ENCODE results near the gene EBLN2.
A peak's percentile ranks its signal among the peaks of the same experiment; 100 is the strongest.
"Not testable (repeated sequence)": the region's sequence is repeated elsewhere in the genome, so short reads cannot be mapped to it uniquely, and the experiment has no call there.

The EBLN2 gene

DNA sequence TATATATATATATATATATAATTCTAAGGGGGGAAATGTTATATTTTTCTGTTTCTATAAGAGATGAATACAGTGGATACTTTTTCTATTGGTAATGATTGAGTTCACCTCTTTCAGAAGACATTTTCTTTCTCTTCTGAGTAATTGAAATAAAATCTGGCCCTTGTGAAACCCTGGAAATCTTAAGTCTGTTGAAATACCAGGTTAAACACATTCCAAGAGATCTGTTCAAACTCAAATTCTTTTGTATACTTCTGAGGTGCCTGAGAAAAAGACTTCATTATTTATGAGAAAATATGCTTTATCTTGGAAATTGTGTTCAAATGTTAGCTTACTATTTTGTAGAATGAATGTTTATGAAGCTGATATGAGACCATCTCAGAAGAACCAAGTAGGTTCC, 4.8 kb downstream of the EBLN2 start:
- FAIRE-seq, result not testable (repeated sequence)

DNA sequence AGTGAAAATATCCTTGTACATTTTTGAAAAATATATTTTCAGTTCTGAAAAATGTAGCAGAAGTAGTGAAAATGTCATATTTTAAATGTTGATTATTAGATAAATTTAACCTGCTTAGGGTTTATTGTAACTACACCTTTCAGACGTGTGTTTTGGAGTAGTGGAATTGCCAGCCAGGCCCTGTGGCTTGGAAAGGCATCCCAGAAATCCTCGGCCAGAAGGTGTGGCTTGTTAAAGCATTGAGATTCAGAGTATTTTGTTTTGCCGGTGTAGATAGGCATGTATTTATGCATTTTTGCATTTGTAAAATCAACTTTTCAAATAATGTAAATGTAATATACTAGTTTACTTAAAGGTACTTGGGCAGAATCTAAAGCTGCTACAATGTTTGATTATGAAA, 7.0 kb downstream of the EBLN2 start:
- no peak for FAIRE-seq

DNA sequence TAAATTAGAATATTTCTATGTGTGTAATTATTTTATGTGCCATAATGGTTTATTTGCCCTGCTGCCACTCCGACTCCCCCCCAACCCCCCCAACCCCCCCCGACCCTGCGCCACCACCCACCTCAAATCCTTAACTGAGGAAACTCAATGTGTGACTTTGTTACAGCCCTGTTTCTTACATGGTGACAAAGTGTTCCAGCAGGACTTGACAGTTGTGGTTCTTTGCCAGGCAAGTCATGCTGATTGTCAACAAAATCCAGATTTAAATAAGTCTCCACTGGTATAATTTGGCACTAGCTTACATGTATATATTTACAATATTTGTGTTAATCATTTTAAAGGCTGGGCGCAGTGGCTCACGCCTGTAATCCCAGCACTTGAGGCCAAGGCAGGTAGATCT, 7.7 kb downstream of the EBLN2 start:
- FAIRE-seq, result no peak

DNA sequence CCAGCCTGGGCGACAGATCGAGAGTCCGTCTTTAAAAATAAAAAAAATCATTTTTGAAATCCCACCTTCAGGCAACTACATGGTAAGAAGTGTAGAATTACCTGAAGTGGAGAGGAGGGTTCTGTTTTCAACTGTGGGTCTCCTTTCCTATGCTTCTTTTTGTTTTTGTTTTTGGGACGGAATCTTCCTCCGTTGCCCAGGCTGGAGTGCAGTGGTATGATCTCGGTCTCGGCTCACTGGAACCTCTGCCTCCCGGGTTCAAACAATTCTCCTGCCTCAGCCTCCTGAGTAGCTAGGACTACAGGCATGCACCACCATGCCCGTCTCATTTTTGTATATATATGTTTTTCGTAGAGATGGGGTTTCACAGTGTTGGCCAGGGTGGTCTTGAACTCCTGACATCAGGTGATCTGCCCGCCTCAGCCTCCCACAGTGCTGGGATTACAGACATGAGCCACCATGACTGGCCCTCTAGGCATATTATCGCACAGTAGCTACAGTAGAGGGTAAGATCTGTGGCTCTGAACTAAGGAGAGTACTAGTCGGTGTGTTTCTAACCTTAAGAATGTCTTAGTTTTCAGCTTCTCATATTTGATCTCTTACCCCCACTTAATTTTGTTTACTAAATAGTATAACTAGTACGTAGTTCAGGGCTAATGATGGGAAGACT, 8.5 kb downstream of the EBLN2 start:
- no peak for FAIRE-seq

DNA sequence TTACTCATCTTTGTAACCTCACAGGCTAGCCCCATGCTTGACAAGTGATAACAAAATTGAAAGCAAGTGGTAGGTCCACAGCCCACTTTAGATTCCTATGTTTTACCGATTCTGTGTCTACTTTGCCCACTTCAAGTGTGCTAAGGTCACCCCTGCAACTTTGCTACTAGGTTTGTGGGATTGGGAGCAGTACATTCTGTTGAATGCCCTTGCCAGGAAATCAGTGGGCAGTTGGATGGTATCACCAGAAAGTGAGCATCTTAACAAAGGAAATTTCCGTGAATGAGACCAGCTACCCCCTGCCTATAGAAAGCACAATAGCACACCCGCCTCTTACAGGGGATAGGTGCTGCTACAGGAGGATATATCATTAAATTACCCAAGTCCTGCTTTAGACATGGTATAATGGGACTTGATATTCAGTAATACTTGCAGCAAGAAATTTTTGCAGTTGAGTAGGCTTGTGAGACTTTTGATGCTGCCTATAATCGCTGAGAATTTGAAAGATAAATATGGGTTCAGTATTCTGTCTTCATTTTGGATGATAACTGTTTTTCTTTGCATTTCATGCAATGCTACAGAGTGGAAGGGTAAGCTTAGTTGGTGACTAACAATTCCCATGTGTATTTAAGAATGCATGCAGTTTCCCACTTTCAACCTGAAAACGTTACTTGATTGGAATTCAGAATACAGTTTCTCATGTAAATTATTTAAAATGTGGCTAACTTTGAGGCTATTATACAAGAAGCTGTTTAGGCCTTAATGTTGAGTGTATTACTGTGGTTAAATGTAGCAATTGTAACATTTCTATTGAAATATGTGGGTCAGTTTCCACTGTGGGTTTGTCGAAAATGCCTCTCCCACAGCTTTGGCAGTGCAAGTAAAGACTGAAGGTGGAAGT, 9.5 kb downstream of the EBLN2 start:
- FAIRE-seq, result no peak

DNA sequence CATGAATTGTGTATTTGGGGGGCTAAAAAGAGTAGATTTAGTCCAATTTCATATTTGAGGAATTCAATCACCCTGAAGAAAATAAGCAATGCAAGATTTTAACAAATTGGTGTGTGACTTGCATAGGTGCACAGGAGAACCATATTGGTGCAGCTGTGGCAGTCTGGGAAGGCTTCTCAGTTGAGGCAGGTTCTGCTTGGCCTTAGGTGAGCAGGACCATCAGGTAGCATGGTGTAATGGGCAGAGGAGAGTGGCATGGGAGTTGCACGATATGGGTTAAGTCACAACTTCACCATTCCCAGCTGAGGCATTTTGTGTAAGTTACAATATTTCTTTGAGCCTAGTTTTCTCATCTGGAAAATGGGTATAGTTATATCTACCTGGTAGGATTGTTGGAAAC, 10.5 kb downstream of the EBLN2 start:
- no peak for FAIRE-seq

DNA sequence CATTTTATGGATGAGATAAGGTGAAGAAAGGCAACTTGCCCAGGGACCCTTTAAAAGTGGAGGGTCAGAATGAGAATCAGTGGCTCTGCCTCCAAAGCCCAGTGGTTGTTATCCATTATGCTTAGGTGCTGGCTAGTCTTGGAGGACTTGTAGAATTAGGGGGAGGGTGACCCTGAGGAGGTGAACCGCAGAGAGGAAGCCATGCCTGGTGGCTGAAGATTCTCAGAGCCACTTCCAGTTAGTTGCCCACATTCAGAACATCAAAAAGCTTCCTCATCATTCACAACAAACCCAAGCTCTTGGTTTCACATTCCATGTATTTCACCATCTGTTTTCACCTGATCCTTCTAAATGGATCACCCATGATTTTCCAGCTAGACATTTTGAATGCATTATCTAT, 11.2 kb downstream of the EBLN2 start:
- no peak for FAIRE-seq

DNA sequence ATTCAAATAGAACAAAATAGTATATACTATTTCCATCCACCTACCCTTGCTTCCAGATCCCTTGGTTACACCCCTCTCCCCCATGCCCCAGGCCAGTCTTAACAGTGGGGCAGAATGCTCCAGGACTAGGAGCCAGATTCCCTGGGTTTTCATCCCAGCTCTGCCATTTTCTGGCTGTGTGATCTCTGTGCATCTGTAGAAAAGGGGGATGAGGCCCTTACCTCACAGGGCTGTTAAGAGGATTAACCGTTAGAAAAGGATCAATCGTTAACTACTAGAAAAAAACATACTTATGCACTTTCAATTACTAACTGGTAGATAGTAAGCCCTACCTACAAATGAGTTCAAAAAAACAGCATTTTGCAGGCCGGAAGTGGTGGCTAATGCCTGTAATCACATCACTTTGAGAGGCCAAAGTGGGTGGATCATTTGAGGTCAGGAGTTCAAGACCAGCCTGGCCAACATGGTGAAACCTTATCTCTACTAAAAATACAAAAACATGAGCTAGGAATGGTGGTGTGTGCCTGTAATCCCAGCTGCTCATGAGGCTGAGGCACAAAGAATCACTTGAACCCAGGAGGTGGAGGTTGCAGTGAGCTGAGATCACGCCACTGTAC, 11.7 kb downstream of the EBLN2 start:
- no peak for FAIRE-seq

DNA sequence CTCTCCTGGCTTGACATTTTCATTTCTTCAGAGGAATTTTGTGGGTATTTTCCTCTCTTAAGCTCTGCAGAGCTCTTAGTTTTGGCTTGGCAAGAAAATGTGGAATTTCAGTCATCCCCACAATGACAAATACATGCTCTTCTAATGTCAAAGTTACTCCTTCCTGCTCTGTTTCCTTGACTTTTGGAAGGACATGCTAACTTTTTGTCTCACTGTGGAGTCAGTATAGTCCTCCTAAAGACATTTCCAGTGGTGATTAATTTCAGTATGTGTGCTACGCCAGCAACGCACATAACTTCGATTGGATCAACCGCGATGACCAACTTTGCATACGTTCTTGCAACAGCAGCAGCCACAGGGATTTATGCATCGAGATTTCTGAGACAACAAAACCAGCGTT, 13.3 kb downstream of the EBLN2 start:
- no peak for FAIRE-seq

DNA sequence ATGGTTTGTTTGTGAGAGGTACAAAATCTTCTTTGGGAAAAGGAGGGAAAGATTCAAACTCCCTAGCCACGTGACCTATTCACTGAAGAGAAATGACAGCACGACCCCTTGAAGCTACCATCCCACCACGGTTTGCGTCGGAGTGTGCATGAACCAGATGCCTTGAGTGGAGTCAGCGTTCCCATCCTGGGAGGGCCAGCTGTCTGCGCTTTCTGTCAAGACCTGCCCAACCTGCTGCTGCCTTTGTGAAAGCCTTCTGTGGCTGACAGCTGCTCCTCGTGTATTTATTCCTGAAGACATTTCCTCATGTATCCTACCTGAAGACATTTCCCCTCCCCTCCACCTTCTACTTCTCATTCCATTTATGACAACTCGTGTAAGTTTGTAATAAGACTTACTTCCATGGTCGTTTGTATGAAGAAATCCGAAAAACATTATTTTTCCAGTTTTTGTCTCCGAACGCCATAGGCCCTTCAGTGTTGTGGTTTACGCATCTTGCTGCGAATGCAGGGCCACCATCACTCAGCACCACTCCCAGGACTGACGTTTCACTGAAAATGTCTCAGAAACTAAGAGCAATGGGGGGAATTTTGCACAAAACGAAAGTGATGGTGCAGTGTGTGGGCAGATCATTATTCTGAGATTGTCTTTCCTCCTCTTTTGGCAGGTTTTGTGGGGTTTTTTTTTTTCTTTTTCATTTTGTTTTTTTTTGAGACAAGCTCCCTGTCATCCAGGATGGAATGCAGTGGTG, 18.9 kb downstream of the EBLN2 start:
- no peak for FAIRE-seq

DNA sequence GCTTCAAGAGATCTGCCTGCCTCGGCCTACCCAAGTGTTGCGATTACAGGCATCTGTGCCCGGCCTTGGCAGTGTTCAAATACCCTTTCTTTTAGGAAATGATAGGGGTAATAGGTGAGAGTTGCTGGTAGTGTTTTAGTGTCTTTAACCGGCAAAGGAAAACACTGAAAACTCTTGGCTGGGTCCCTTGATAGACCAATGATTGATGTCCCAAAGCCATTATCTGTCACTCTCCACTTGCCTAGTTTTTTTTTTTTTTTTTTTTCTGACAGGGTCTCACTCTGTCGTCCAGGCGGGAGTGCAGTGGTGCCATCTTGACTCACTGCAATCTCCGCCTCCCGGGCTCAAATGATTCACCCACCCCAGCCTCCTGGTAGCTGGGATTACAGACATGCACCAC, 19.7 kb downstream of the EBLN2 start:
- FAIRE-seq, result no peak

DNA sequence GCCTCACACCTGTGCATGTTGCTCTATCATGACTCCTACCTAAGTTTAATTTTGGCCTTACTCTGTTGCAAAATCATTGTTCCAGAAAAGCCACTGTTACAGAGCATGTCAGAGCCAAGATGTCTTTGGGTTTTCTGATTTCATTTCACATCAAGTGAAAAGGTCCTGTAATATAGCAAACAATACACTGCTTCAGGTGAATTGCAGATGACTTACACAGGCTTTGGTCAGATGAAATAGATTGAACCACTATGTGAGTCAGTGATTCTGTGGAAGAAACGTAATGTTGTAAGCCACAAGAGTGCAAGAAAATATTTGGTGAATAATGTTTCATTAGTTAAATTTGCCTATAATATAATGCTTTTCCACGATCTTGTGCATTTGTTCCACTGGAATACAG, 22.7 kb downstream of the EBLN2 start:
- FAIRE-seq, result no peak

DNA sequence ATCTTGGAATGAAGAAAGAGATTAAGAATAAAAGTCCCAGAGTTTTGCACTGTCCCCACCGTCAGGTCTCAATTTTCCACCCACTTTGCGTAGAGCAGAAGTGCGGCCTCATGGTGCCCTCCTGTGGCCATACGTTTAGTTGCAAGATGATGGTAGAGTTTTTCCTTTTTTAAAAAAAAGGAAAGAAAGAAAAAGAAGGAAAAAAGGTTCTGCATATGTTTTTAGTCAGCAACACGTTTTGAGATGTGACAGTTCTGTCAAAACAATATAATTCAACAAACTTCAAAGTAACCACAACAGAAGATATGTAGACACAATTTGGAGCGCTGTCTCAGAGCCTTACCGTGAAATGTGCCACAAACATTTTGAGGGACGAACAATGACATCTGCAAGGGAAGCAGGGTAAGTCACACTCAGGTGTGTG, 24.6 kb downstream of the EBLN2 start:
- FAIRE-seq, result peak; percentile 88

DNA sequence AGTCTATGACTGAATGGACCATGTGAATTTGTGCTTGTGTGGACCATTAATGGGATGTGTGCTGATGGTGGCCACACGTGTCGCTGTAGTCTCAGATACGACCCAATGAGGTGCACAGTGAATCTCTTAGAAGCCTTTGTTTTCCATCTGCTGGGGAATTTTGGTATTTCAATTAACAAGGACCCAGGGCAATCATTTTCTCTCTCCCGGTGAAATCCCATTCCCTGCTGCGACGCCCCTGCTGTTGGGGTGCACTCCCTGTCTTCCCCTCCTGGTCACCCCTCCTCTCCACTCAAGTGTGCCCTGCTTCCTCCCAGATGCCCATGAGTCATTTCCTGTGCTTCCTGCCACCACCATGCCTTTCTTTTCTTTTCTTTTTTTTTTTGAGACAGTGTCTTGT, 32.7 kb downstream of the EBLN2 start:
- no peak for FAIRE-seq

DNA sequence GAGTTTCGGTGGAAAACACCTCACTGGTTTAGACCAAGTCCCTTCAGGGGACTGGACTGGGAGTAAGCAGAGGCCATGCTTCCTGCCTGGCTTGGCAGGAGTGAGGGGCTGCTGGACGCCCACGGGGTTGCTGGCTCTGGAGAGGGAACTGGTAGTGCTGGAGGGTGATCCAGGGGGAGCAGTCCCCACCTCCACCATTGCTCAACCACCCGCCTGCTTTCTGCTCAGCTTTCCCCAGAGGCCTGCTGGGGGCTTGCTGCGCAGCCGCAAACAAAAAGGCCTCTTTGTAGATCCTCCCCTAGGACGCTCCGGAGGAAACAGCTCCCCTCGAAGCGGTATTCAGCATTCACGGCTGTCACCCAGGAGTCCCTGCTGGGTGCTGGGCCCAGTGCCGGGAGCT, 33.5 kb downstream of the EBLN2 start:
- FAIRE-seq, result no peak

DNA sequence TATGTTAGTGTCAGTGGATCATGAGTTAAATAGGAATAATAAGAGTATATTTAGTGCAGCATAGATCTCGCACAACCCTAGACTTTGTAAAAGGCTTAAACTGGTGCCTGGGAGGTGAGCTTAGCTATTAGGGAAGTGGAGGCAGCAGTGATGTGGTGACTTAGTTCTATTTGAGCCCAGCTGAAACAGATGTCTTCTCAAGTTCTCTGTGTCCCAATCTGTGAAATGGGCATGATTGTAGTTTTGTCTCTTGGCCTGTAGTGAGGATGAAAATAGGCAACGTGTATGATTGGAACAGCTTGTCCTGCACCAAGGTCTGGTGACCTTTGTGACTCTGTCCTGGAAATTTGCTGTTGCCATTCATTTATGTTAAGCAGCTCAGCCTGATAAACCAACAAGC, 34.7 kb downstream of the EBLN2 start:
- FAIRE-seq, result no peak

DNA sequence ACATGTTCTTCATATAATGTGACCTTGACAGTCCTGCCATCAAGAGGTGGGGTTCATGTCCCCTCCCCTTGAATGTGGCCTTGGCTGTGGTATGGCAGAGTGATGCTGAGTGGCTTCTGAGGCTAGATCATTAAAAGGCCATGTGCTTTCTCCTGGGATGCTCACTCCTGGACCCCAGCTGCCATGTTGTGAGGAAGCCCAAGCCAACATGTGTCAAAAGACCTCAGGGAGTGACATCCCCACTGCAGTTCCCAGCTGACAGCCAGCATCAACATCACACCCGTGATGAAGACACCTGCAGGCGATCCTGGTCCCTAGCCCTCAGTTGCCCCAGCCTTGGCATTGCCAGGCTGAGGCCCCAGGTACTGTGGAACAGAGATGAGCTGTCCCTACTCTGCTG, 36.6 kb downstream of the EBLN2 start:
- FAIRE-seq, result no peak

DNA sequence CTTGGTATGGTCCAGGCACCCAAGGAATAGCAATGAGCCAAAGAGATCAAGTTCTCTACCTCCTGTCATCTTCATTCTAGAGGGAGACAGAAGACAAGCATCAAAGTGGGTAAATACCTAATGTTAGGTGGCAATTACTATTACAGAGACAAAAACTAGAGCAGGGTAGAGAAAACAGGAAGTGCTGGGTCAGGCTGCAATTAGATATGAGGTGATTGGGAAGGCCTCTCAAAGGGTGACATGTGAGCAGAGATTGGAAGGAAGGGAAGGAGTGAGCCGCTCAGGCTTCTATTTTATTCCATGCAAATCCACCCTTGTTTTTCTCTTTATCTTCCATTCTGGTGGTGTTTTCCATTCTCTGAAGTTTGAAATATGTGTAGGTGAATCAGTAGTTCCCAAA, 37.4 kb downstream of the EBLN2 start:
- FAIRE-seq, result no peak

DNA sequence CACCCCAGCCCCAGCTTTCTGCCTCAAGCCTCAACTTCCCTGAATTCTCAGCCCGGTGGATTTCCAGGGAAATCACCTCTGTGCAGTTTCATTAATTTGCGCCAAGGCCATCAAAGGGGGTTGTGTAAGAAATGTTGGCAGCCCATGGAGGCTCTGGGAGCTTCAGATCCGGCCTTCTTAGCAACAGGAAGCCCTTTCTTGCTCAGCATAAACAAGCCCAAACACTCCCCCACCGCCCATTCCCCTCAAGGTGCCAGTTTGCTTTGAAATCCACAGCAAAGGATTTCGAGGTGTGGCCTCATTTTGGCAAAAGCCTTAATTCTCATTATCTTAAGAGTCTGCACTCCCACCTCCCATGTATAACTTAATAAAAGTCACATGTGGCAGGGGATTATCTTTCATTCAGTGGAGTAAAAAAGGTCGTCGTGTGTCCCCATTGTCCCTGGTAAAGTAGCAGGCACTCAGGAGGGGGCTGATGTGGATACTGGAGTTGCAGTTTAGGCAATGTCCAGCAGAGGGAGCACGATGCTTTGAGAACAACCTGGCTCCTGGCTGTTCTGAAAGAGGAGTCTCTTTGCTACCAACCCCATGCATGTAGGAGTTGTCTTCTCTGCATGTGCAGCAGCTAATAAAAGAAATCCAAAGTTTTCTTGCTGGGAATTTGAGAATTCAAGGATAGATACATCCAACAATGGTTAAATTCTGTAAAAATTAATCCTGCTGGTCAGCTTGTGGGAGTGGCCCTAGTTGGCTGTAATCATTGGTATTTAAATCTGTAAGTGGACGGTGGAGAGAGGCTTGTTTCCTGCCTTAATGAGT, 39.5 kb downstream of the EBLN2 start:
- peak; percentile 52 for FAIRE-seq

DNA sequence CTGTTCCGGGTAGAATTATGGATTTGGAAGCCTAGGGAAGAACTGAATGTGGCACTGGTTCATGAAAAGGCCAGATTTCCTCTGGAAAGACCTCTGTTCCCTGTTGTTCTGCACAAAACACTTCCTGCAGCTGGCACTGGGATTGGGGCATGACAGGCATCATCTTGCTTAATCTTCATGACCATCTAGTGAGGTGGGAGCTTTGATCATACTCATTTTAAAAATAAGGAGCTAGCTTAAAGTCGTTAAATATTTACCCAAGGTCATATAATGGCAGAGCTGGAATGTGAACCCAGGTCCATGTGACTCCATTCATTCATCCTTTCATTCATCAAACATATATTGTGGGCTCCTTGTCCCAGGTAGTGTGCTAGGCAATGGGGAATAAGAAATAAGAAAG, 40.4 kb downstream of the EBLN2 start:
- no peak for FAIRE-seq

DNA sequence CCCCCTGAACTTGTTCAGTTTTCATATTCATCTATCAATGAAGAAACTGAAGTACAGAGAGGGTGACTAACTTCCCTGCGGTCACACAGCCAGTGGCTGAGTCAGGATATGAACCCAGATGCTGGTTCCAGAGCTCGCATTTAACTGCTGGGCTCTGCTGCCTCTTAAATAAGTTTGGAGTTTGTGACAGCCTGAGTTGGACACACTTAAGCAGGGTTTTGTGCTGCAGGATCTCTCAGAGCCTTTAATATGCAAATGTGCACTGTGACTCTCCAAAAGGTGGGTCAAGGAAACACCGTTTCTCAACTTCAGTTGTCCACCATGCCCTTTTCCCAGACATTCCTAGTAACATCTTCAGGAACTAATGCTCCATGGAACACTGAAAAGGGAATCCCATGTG, 45.8 kb downstream of the EBLN2 start:
- FAIRE-seq, result no peak

DNA sequence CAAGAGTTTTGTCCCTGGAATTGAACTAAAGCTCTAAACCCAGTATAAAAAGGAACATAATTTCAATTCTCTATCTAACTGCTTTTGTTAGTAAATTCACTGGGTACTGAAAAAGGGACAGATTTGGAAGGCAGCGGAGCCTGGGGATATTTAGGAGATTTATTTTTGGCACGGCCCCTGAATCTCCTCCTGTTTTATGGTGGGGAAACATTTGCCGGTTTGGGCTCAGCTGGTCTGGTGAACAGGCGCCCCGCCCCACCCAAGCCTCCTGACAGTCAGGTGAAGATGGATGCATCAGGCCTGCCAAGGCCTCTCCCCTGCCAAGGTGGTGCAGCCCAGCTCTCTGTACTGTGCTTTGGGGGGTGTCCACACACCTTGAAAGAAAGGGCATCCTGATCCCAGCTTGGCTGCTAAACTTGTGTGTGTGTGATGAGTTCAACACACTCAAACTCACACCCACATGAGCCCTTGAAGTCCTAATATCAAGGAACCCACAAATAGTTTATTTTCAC, 46.3 kb downstream of the EBLN2 start:
- FAIRE-seq, result no peak
